Sigmoid colon (tissue), 4 donors: ENCODE measurements around the gene PDE4D.
A peak's percentile ranks its signal among the peaks of the same experiment; 100 is the strongest.

ENCODE experiments used
- EP300 ChIP-seq, 4 donors: sonication (generic); formaldehyde crosslinking; IDR thresholded peaks; one replicate each; pipeline ENCODE4 v1.6.1; 2017; ENCODE audit warnings: antibody characterized with exemption in 4 of 4
- POLR2A ChIP-seq, 2 donors: fragments of 450-650 bp; IDR thresholded peaks; one replicate each; pipeline ENCODE4 v1.6.1; 2016; ENCODE audit warnings: antibody characterized with exemption in 2 of 2, mild to moderate bottlenecking in 2 of 2, moderate library complexity in 2 of 2
- POLR2AphosphoS5 ChIP-seq, 4 donors: sonication (generic); formaldehyde crosslinking; IDR thresholded peaks; one replicate each; pipeline ENCODE4 v1.6.1; 2017; ENCODE audit warnings: antibody characterized with exemption in 4 of 4
- TF ChIP-seq, protein P1 (sequence below), 4 experiments: fragments of 450-650 bp in 3 of 4; fragments of 200-600 bp in 1 of 4; IDR thresholded peaks; one replicate each; pipeline ENCODE4 v1.5.1; 2016 to 2019; ENCODE audit warnings: antibody characterized with exemption in 4 of 4, mild to moderate bottlenecking in 3 of 4, moderate library complexity in 2 of 4

DNA sequence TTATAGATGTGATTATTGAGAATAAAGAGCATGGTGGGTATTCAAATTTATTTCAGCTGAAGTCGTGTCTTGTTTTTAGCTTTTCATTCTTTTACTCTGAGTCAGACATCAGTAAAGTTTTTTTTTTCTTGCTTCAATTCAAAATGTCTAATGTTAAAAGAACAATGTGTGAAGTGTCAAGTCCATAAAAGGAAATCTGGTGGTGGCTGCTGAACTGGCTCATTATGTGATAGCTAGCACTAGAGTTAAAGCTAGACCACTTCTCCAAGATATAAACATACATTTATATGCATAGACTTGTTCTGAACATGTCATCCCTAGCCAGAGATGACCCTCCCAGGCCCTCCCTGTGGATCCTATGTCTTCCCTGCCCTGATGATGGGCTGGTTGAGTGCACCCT is 972.4 kb downstream of the PDE4D start:
- TF ChIP-seq, protein P1, sequence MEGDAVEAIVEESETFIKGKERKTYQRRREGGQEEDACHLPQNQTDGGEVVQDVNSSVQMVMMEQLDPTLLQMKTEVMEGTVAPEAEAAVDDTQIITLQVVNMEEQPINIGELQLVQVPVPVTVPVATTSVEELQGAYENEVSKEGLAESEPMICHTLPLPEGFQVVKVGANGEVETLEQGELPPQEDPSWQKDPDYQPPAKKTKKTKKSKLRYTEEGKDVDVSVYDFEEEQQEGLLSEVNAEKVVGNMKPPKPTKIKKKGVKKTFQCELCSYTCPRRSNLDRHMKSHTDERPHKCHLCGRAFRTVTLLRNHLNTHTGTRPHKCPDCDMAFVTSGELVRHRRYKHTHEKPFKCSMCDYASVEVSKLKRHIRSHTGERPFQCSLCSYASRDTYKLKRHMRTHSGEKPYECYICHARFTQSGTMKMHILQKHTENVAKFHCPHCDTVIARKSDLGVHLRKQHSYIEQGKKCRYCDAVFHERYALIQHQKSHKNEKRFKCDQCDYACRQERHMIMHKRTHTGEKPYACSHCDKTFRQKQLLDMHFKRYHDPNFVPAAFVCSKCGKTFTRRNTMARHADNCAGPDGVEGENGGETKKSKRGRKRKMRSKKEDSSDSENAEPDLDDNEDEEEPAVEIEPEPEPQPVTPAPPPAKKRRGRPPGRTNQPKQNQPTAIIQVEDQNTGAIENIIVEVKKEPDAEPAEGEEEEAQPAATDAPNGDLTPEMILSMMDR (IDR thresholded peaks at IDR 0.05), result no peak
- TF ChIP-seq POLR2A (IDR thresholded peaks at IDR 0.05) (no peak), EP300 (IDR thresholded peaks at IDR 0.05) (peak in 2 of 4 donors; percentile 1 to 21), POLR2AphosphoS5 (IDR thresholded peaks at IDR 0.05) (peak in 2 of 4 donors; percentile 22 to 25)
